GM12878 (cell line): ENCODE data around the gene KLHL36.
"Not testable (repeated sequence)": the region's sequence is repeated elsewhere in the genome, so short reads cannot be mapped to it uniquely, and the experiment has no call there.

ENCODE experiments used
- BHLHE40 ChIP-seq, 2 experiments: fragments of 450-650 bp in 1 of 2; IDR thresholded peaks; 2 replicates each; pipeline ENCODE4 v1.6.1; 2011 to 2017; ENCODE audit warnings: low read depth in 2 of 2, borderline replicate concordance in 1 of 2, improper control_type of control experiment in 1 of 2, low read length in 1 of 2, mild to moderate bottlenecking in 1 of 2
- EGR1 ChIP-seq, 2 experiments: IDR thresholded peaks; 1 replicate in 1 of 2; 2 replicates in 1 of 2; pipeline ENCODE4 v1.6.1; 2011 to 2012; ENCODE audit warnings: low read depth in 2 of 2, low read length in 2 of 2, borderline replicate concordance in 1 of 2, mild to moderate bottlenecking in 1 of 2, moderate library complexity in 1 of 2
- KDM1A ChIP-seq: fragments of 200-600 bp; sonication (generic); IDR thresholded peaks from 2 replicates; pipeline ENCODE4 v1.6.1; 2016; ENCODE audit warnings: borderline replicate concordance
- POLR2A ChIP-seq: IDR thresholded peaks from 2 replicates; pipeline ENCODE4 v1.6.1; 2011; ENCODE audit warnings: low read depth, mild to moderate bottlenecking, low read length
- POLR2AphosphoS5 ChIP-seq: IDR thresholded peaks from 2 replicates; pipeline ENCODE4 v1.6.1; 2011; ENCODE audit warnings: mild to moderate bottlenecking, low read length, inconsistent platforms
- RAD21 ChIP-seq: IDR thresholded peaks from 2 replicates; pipeline ENCODE4 v1.6.1; 2011; ENCODE audit warnings: mild to moderate bottlenecking, low read depth, low read length, moderate library complexity; ENCODE audit not compliant: insufficient read depth
- RB1 ChIP-seq: fragments of 450-650 bp; formaldehyde crosslinking; IDR thresholded peaks from 2 replicates; pipeline ENCODE4 v1.6.1; 2017; ENCODE audit warnings: mild to moderate bottlenecking, borderline replicate concordance
- RFX5 ChIP-seq: IDR thresholded peaks from 2 replicates; pipeline ENCODE4 v1.6.1; 2011; ENCODE audit warnings: low read depth, low read length, improper control_type of control experiment
- SMAD1 ChIP-seq: fragments of 450-650 bp; IDR thresholded peaks from 2 replicates; pipeline ENCODE4 v1.6.1; 2018; ENCODE audit warnings: mild to moderate bottlenecking, low read depth; ENCODE audit not compliant: partially characterized antibody
- SP1 ChIP-seq: IDR thresholded peaks from one replicate; pipeline ENCODE4 v1.6.1; 2011; ENCODE audit warnings: low read depth, low read length
- SUZ12 ChIP-seq: fragments of 200-600 bp; sonication (generic); IDR thresholded peaks from one replicate; pipeline ENCODE4 v1.6.1; 2018; ENCODE audit warnings: antibody characterized with exemption, mild to moderate bottlenecking; ENCODE audit not compliant: unreplicated experiment
- YY1 ChIP-seq: IDR thresholded peaks from 2 replicates; pipeline ENCODE4 v1.6.1; 2011; ENCODE audit warnings: low read depth, mild to moderate bottlenecking, low read length
- TF ChIP-seq, protein P1 (sequence below), 3 experiments: IDR thresholded peaks in 2 of 3; conservative IDR thresholded peaks in 1 of 3; 2 replicates each; pipeline ENCODE4 v1.5.1; 2011; ENCODE audit warnings: low read depth in 3 of 3, low read length in 3 of 3, mild to moderate bottlenecking in 3 of 3, control low read depth in 2 of 3, moderate library complexity in 2 of 3, inconsistent platforms in 1 of 3, mixed read lengths in 1 of 3; ENCODE audit not compliant: control insufficient read depth in 2 of 3, insufficient read depth in 1 of 3; ENCODE audit errors: extremely low read depth in 1 of 3
- TF ChIP-seq, protein P2 (sequence below): IDR thresholded peaks from 2 replicates; pipeline ENCODE4 v1.6.1; 2012; ENCODE audit warnings: low read length, inconsistent platforms

DNA sequence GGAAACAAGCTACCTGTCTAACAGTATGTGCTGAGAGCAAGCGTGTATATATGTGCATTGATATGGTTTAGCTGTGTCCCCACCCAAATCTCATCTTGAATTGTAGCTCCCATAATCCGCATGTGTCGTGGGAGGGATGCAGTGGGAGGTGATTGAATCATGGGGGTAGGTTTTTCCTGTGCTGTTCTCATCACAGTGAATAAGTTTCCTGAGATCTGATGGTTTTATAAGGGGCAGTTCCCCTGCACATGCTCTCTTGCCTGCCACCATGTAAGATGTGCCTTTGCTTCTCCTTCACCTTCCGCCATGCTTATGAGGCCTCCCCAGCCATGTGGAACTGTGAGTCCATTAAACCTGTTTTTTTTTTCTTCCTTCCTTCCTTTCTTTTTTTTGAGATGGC, 39.9 kb downstream of the KLHL36 start:
- TF ChIP-seq, protein P1, sequence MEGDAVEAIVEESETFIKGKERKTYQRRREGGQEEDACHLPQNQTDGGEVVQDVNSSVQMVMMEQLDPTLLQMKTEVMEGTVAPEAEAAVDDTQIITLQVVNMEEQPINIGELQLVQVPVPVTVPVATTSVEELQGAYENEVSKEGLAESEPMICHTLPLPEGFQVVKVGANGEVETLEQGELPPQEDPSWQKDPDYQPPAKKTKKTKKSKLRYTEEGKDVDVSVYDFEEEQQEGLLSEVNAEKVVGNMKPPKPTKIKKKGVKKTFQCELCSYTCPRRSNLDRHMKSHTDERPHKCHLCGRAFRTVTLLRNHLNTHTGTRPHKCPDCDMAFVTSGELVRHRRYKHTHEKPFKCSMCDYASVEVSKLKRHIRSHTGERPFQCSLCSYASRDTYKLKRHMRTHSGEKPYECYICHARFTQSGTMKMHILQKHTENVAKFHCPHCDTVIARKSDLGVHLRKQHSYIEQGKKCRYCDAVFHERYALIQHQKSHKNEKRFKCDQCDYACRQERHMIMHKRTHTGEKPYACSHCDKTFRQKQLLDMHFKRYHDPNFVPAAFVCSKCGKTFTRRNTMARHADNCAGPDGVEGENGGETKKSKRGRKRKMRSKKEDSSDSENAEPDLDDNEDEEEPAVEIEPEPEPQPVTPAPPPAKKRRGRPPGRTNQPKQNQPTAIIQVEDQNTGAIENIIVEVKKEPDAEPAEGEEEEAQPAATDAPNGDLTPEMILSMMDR (IDR thresholded peaks at IDR 0.05 in 2 of 3, conservative IDR thresholded peaks at IDR 0.05 in 1 of 3; ENCODE audit: control insufficient read depth in 2 of 3, extremely low read depth in 1 of 3, insufficient read depth in 1 of 3, low read depth in 3 of 3, low read length in 3 of 3), result not testable (repeated sequence)
- TF ChIP-seq POLR2AphosphoS5; SUZ12; RFX5; YY1; RAD21; BHLHE40 (IDR thresholded peaks at IDR 0.05; ENCODE audit: borderline replicate concordance in 1 of 2, low read depth in 2 of 2, low read length in 1 of 2); SMAD1; KDM1A; POLR2A; RB1; EGR1 (IDR thresholded peaks at IDR 0.05; ENCODE audit: borderline replicate concordance in 1 of 2, low read depth in 2 of 2, low read length in 2 of 2); SP1: not testable (repeated sequence)
- TF ChIP-seq, protein P2, sequence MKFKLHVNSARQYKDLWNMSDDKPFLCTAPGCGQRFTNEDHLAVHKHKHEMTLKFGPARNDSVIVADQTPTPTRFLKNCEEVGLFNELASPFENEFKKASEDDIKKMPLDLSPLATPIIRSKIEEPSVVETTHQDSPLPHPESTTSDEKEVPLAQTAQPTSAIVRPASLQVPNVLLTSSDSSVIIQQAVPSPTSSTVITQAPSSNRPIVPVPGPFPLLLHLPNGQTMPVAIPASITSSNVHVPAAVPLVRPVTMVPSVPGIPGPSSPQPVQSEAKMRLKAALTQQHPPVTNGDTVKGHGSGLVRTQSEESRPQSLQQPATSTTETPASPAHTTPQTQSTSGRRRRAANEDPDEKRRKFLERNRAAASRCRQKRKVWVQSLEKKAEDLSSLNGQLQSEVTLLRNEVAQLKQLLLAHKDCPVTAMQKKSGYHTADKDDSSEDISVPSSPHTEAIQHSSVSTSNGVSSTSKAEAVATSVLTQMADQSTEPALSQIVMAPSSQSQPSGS, result not testable (repeated sequence)
